ENCODE data around the gene HERC4.

The HERC4 gene

GRCh38 chr10:68067029-68067428, 8.1 kb downstream of the HERC4 start:
- TF ChIP-seq, protein P1, sequence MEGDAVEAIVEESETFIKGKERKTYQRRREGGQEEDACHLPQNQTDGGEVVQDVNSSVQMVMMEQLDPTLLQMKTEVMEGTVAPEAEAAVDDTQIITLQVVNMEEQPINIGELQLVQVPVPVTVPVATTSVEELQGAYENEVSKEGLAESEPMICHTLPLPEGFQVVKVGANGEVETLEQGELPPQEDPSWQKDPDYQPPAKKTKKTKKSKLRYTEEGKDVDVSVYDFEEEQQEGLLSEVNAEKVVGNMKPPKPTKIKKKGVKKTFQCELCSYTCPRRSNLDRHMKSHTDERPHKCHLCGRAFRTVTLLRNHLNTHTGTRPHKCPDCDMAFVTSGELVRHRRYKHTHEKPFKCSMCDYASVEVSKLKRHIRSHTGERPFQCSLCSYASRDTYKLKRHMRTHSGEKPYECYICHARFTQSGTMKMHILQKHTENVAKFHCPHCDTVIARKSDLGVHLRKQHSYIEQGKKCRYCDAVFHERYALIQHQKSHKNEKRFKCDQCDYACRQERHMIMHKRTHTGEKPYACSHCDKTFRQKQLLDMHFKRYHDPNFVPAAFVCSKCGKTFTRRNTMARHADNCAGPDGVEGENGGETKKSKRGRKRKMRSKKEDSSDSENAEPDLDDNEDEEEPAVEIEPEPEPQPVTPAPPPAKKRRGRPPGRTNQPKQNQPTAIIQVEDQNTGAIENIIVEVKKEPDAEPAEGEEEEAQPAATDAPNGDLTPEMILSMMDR (IDR thresholded peaks at IDR 0.05): no peak

- TF ChIP-seq, protein P1 (IDR thresholded peaks at IDR 0.05): no peak
Observed at GRCh38 chr10:68053553-68053952, 21.5 kb downstream of the HERC4 start.

GRCh38 chr10:68052463-68052862, 22.6 kb downstream of the HERC4 start:
- TF ChIP-seq, protein P1 (IDR thresholded peaks at IDR 0.05): no peak

- TF ChIP-seq, protein P1 (IDR thresholded peaks at IDR 0.05): no peak
Observed at GRCh38 chr10:68049289-68050078, 25.6 kb downstream of the HERC4 start.

DNA sequence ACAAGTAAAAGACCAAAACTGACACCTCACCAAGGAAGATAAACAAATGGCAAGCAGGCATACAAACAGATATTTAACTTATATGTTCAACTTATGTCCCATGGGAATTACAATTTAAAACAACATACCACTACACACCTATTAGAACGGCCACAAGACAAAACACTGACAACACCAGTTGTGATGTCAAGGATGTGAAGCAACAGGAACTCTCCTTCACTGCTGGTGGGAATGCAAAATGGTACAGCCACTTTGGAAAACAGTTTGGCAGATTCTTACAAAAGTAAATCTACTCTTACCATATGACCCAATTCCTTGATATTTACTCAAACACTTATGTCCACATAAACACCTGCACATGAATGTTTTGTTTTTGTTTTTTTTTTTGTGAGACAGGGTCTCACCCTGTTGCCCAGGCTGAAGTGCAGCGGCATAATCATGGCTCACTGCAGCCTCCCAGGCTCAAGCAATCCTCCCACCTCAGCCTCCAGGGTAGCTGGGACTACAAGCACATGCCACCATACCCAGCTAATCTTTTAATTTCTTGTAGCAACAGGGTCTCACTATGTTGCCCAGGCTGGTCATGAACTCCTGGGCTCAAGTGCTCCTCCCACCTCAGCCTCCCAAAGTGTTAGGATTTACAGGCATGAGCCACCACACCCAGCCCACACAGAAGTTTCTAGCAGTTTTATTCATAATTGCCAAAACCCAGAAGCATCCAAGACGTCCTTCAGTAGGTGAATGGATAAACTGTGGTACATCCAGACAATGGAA, 27.3 kb downstream of the HERC4 start:
- TF ChIP-seq, protein P1 (IDR thresholded peaks at IDR 0.05): no peak

GRCh38 chr10:68047122-68047521, 28.0 kb downstream of the HERC4 start:
- TF ChIP-seq, protein P1 (IDR thresholded peaks at IDR 0.05): no peak

GRCh38 chr10:68046642-68047041, 28.4 kb downstream of the HERC4 start:
- TF ChIP-seq, protein P1 (IDR thresholded peaks at IDR 0.05): no peak

Measured in LNCAP (cell line).